ENCODE data around the gene AGAP5.

DNA sequence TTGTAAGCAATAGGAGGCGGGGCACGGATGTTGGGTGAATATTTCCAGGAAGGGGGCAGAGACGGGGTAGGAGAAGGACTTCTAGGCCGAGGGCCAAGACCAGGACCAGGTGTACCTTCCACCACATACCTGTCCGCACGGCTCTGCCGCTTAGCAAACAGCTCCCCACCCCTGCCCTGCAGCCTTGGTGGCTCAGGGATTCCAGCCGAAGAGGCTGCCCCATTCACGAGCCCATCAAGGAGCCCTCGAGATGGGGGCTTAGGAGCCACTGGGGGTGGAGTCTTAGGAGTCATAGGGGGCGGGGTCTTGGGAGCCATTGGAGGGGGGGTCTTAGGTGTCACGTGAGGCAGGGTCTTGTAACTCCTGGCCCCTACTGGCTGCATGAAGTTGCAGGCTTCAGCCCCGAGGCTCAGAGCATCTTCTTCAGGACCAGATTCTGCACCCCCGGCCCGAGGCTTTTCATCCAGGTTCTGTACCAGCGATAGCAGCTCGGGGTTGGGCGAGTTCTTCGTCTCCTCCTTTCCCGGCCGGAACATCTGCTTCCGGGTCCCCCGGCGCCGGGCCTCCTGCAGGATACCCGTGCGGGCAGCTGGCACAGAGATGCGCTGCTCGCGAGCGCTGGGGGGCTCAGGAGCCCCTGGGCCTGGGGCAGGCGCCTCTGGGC is 50.6 kb downstream of the AGAP5 start:
- TF ChIP-seq, protein P1, sequence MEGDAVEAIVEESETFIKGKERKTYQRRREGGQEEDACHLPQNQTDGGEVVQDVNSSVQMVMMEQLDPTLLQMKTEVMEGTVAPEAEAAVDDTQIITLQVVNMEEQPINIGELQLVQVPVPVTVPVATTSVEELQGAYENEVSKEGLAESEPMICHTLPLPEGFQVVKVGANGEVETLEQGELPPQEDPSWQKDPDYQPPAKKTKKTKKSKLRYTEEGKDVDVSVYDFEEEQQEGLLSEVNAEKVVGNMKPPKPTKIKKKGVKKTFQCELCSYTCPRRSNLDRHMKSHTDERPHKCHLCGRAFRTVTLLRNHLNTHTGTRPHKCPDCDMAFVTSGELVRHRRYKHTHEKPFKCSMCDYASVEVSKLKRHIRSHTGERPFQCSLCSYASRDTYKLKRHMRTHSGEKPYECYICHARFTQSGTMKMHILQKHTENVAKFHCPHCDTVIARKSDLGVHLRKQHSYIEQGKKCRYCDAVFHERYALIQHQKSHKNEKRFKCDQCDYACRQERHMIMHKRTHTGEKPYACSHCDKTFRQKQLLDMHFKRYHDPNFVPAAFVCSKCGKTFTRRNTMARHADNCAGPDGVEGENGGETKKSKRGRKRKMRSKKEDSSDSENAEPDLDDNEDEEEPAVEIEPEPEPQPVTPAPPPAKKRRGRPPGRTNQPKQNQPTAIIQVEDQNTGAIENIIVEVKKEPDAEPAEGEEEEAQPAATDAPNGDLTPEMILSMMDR (IDR thresholded peaks at IDR 0.05): no peak
- TF ChIP-seq POLR2AphosphoS5 (IDR thresholded peaks at IDR 0.05): peak in 1 of 4 donors; percentile 28
